ENCODE measurements around the gene PNPLA6.

PNPLA6 gene

DNA sequence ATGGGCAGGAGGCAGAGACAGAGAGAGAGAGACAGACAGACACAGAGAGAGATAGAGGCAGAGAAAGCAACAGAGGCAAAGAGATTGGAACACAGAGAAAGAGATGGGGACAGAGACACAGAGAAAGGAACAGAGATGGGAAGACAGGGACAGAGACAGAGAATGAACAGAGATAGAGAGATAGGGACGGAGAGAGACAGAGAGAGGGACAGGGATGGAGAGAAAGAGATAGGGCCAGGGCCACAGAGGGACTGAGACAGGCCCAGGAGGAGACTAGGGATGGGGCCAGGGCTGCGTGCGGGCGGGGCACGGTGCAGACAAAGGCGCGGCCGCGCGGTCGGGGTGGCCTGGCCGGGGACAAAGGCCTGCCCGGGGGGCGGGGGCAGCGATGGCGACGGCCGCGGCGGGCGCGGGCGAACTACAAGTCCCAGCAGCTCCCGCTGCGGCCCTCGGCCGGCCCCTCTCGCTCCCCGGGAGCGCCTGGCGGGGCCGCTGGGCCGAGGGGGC, 19.8 kb upstream of the PNPLA6 start, which contains the start of gene ZNF358:
Gene ZNF358 (plus strand): TSS at position 459 of the 507 bp plus-strand sequence. CDS start 3,140 bp downstream, outside the sequence.
- DNase-seq (ENCODE audit: low read depth in 2 of 2): no peak

DNA sequence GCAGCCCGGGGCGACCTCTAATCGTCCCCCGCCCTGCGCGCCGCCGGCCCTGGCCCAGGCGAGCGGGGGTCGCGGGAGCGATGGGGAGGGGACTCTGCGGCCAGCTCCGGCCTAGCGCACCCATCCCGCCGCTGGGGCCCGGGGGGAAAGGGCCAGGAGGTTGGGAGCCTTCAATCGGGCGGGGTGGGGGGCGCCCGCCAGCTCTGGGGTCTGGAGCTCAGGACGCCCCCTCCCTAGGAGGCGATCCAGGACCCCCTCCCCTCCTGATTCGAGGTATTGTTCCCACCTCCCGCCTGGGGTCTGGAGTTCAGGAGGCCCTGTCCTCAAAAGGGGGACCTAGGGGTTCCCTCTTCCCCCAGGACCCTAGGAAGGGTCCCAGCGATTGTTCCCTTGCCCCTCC, 19.2 kb upstream of the PNPLA6 start:
- DNase-seq (ENCODE audit: low read depth in 2 of 2): no peak

DNA sequence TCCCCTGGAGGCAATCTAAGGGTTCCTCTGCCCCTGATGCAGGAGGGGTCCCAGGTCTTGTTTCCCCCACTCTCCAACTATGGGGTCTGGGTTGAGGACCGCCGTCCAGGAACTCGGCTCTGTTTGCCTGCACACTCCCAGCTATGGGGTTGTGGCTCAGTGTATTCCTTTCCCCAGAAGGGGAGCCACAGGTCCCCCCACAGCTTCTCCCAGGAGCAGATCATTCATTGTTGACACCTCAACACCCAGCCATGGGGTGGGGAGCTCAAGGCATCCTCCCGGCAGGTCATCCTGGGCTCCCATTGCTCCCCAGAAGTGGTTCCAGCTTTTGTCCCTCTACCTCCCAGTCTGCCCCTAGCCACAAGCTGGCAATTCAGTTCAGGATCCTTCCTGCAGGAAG, 18.6 kb upstream of the PNPLA6 start:
- DNase-seq (ENCODE audit: low read depth in 2 of 2): no peak

DNA sequence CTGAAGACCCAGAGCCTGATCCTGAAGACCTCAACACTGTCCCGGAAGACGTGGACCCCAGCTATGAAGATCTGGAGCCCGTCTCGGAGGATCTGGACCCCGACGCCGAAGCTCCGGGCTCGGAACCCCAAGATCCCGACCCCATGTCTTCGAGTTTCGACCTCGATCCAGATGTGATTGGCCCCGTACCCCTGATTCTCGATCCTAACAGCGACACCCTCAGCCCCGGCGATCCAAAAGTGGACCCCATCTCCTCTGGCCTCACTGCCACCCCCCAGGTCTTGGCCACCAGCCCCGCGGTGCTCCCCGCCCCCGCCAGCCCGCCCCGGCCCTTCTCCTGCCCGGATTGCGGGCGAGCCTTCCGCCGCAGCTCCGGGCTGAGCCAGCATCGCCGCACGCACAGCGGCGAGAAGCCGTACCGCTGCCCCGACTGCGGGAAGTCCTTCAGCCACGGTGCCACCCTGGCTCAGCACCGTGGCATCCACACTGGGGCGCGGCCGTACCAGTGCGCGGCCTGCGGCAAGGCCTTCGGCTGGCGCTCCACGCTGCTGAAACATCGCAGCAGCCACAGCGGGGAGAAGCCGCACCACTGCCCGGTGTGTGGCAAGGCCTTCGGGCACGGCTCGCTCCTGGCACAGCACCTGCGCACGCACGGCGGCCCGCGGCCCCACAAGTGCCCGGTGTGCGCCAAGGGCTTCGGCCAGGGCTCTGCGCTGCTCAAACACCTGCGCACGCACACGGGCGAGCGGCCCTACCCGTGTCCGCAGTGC, 16.0 kb upstream of the PNPLA6 start:
- DNase-seq (ENCODE audit: low read depth in 2 of 2): no peak

DNA sequence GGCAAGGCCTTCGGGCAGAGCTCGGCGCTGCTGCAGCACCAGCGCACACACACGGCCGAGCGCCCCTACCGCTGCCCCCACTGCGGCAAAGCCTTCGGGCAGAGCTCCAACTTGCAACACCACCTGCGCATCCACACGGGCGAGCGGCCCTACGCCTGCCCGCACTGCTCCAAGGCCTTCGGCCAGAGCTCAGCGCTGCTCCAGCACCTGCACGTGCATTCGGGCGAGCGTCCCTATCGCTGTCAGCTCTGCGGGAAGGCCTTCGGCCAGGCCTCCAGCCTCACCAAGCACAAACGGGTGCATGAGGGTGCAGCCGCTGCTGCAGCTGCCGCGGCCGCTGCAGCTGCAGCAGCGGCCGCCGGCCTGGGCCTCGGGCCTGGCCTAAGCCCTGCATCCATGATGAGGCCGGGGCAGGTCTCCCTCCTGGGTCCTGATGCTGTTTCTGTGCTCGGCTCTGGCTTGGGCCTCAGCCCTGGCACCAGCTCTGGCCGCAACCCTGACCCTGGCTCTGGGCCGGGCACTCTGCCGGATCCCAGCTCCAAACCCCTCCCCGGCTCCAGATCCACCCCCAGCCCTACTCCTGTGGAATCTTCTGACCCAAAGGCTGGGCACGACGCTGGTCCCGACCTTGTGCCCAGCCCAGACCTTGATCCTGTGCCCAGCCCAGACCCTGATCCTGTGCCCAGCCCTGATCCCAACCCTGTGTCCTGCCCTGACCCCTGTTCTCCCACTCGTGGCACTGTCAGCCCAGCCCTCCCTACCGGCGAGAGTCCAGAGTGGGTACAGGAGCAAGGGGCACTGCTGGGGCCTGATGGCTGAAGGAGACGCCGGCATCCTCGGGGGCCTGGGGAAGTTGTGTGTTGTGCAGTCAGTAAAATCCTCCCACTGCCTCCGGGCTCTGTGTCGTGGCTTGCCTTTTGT, 15.1 kb upstream of the PNPLA6 start:
- DNase-seq (ENCODE audit: low read depth in 2 of 2): no peak

DNA sequence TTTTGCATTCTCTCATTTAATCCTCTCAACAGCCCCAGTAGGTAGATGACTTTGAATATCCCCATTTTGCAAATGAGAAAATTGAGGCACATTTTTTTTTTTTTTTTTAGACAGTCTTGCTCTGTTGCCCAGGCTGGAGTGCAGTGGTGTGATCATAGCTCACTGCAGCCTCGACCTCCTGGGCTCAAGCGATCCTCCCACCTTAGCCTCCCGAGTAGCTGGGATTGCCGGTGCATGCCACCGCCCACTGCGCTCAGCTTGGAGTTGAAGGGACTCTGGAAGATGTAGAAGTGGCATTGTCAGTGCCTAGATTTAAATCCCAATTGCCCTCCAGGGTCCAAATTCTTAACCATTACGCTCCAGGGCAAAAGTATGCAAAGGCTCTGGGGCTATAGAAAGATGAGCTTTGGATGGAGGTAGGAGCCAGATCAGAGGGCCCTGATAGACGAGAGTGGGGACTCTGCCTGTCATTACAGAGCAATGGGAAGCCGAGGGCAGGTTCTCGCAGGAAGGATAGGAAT, 13.9 kb upstream of the PNPLA6 start:
- DNase-seq (ENCODE audit: low read depth in 2 of 2): no peak

DNA sequence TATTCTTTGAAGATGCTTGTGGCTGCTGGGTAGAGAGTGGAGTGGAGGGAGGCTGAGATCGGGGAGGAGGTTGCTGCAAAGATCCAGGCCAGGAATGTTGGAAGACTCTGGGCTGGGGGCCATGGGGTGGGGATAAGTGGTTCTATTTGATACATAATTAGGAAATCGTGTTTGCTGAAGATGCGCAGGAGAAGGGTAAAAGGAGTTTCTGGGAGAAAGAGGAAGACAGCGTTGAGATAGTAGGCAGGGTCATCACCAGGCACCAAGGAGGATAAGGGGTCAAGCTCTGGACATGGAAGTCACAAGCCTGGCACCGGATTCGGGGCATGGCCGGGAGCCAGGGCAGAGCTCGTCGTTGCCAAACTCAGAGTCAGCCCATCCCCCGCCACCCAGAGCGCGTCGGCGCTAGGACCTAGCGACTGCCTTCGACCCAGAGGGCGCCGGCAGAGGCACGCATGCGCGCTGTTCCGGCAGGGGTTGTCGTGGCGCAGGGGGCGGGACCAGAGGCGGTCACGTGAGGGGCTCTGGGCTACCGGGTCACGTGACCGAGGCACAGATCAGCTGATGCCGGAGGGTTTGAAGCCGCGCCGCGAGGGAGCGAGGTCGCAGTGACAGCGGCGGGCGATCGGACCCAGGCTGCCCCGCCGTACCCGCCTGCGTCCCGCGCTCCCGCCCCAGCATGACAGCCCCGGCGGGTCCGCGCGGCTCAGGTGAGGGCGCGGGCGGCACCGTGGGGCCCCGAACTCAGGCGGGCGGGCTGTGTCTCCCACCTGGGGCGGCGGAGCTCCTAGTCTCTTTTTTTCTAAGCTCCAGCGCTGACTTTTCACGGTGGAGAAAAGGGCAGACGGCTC, 13.2 kb upstream of the PNPLA6 start, which contains the start of gene MCOLN1:
Gene MCOLN1 (plus strand): TSS at position 553 of the 851 bp plus-strand sequence. CDS start 127 bp downstream, at position 680.
- DNase-seq (ENCODE audit: low read depth in 2 of 2): peak; percentile 98 to 100

DNA sequence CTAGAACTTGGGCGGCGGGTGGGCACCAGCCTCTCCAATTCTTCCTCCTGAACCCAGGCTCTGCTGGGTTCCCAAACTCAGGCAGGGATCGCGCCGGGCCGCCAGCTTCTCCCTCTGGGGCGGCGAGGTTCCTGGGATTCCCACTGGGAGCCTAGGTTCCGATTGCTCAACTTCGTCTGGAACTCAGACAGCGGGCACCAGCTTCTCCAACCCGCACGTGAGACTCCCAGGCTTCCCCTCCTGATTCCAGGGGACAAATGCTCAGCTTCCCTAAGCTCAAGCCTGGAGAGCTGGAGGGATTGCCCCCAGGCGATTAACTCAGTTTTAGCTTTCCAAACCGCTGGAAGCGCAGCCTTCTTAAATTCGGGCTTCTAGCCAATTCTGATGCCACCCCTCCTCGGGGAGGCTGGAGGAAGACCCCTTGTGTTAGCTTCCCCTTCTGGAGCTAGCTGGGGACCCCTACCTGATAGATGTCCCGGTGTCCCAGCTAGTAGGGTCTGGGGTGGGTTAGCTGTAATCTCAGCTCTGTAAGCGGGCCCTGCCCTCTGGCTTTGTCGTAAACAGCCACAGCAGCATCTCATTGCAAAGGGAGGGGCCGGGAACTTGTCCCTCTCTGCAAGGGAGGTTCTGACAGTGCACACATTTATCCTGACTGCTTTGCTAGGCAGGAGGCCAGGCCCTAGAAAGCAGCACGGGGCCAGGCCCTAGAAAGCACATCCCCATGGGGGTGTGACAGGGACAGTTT, 12.4 kb upstream of the PNPLA6 start:
- DNase-seq (ENCODE audit: low read depth in 2 of 2): no peak

DNA sequence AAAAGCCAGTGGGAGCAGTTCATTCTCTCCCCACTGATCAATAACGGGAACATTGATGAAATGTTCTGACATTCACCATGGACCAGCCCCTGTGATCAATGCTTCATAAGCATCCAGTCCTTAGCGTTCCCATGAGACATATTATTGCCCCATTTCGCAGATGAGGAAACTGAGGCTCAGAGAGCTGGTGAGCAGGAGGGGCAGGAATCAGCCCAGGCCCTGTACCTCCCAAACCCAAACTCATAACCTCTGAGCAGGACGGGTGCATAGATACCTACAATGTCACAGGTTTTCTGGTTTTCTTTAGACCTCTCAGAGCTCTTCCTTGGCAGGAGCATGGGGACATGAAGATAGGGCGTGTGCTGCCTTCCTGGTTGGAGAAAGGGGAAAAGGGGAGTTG, 11.0 kb upstream of the PNPLA6 start:
- DNase-seq (ENCODE audit: low read depth in 2 of 2): no peak

DNA sequence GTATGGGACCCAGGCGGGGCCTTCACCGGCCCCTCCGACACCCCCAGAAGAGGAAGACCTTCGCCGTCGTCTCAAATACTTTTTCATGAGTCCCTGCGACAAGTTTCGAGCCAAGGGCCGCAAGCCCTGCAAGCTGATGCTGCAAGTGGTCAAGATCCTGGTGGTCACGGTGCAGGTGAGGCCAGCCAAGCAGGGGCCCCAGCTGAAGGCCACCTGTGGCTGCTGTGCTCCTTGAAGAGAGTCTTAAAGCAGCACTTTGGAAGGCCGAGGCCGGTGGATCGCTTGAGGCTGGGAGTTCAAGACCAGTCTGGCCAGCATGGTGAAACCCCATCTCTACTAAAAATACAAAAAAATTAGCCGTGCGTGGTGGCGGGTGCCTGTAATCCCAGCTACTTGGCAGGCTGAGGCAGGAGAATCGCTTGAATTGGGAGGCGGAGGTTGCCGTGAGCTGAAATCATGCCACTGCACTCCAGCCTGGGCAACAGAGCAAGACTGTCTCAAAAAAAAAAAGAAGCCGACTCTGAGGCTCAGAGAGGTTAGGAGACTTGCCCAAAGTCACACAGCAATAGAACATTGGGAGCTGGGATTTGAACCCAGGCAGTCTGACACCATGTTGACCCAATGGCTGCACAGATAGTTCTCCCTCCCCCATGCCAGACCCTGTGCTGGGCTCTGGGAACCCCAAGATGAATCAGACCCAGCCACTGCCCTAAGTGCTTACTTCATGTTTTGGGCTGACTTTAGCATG, 10.4 kb upstream of the PNPLA6 start:
- no peak for DNase-seq (ENCODE audit: low read depth in 2 of 2)

DNA sequence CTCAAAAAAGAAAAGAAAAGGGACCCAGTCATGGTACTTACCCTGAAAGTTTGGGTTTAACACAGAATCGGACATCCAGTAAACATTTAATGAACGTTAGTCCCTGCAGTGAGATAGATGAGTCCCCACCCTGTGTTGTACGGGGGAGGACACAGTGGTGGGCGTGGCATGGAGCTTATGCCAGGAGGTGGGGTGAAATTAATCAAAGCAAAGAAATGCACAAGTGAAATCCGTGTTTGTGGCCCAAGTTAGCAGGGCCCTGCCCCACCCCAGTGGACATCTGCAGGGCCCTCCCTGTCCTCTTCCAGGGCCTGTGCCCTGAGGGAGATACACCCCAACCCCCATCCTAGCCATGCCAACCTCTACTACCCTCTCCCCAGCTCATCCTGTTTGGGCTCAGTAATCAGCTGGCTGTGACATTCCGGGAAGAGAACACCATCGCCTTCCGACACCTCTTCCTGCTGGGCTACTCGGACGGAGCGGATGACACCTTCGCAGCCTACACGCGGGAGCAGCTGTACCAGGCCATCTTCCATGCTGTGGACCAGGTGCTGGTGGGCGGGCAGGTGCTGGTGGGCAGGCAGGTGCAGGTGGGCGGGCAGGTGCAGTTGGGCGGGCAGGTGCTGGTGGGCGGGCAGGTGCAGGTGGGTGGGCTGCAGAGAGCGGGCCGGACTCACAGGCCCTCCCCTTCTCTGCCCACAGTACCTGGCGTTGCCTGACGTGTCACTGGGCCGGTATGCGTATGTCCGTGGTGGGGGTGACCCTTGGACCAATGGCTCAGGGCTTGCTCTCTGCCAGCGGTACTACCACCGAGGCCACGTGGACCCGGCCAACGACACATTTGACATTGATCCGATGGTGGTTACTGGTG, 9.2 kb upstream of the PNPLA6 start:
- DNase-seq (ENCODE audit: low read depth in 2 of 2): no peak

DNA sequence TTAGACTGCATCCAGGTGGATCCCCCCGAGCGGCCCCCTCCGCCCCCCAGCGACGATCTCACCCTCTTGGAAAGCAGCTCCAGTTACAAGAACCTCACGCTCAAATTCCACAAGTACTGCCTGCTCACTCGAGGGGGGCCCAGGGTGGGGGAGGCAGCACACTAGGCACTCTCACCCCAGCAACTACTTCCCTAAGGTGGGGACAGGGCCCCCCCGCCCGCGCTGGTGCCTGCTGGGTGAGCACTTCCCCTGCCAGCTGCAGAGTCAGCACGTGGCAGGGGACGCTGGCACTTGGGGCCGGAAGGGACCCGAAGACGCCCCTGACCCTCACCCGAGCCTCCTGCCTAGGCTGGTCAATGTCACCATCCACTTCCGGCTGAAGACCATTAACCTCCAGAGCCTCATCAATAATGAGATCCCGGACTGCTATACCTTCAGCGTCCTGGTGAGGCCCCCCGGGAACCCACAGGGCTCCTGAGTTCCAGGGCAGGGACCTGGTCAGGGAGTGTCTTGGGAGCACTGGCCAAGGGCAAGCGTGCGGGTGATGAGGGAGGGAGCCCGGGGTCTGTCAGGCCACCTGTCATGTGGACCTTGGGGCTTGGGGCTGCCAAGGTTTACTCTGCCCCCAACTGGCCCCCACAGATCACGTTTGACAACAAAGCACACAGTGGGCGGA, 7.9 kb upstream of the PNPLA6 start:
- no peak for DNase-seq (ENCODE audit: low read depth in 2 of 2)

DNA sequence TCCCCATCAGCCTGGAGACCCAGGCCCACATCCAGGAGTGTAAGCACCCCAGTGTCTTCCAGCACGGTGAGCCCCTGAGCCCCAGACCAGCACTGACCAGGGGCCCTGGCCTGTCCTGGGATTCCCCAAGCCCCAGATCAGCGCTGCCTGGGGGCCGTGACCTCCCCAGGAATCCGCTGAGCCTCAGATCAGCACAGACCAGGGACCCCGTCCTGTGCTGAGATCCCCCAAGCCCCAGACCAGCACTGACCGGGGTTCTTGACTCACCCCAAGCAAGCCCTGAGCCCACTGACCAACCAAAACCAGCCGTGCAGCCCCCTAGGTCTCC, 7.4 kb upstream of the PNPLA6 start:
- no peak for DNase-seq (ENCODE audit: low read depth in 2 of 2)

DNA sequence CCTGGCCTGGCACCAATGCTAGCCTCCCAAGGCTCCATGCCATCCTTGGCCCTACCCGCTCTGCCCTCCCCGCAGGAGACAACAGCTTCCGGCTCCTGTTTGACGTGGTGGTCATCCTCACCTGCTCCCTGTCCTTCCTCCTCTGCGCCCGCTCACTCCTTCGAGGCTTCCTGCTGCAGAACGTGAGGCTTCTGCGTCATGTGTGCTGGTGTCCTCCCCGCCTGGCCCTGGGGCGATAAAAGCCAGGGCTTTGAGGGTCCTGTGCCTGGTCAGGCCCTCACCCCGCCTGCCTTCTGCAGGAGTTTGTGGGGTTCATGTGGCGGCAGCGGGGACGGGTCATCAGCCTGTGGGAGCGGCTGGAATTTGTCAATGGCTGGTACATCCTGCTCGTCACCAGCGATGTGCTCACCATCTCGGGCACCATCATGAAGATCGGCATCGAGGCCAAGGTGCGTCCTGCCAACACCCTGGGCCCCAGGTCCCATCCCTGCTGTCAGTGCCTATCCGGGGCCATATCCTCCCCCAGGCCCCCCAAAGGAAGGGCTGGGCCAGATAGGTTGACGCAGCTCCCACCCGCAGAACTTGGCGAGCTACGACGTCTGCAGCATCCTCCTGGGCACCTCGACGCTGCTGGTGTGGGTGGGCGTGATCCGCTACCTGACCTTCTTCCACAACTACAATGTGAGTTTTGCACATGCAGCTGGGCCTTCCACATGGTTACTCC, 6.8 kb upstream of the PNPLA6 start:
- no peak for DNase-seq (ENCODE audit: low read depth in 2 of 2)

DNA sequence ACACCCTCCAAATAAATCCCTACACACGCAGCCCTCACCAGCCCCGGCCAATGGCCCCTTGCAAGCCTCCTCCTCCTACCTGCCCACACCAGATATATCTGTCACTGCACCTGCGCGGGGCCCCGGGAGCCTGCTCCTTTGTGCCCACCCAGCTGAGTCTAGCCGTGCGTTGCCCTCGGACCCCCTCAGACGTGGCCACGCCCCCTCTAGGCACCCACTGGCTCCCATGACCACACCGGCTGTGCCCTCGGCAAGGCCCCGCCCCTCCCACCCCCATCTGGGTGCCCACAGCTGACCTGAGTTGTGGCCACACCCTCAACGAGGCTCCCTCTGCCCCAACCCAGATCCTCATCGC, 6.3 kb upstream of the PNPLA6 start:
- no peak for DNase-seq (ENCODE audit: low read depth in 2 of 2)

DNA sequence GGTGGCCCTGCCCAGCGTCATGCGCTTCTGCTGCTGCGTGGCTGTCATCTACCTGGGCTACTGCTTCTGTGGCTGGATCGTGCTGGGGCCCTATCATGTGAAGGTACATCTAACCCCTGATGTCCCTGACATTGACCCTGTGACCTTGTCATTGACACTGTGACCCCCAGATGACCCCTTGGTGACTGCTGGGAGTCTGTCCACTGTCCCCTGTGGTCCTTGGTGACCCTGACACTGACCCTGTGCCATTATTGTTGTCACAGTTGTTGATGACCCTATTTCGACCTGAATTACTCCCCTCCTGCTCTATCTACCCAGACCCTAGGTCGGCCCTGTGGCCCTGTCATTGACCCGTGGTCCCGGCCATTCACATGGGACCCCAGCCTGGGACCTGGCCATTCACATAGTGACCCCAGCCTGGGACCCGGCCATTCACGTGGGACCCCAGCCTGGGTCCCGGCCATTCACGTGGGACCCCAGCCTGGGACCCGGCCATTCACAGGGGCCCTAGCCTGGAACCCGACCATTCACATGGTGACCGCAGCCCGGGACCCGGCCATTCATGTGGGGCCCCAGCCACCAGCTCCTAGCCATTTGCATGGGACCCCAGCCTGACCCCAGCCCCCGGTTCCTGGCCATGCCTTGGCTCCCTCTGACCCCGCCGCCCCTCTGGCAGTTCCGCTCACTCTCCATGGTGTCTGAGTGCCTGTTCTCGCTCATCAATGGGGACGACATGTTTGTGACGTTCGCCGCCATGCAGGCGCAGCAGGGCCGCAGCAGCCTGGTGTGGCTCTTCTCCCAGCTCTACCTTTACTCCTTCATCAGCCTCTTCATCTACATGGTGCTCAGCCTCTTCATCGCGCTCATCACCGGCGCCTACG, 5.7 kb upstream of the PNPLA6 start:
- DNase-seq (ENCODE audit: low read depth in 2 of 2): no peak

All from stimulated activated CD8-positive, alpha-beta memory T cell treated with anti-CD3 and anti-CD28 coated beads, Interleukin-2, amount 100 ng/mL, for 1 hour (primary cell).